GM21737 (cell line): Measurements from ENCODE around the gene COBL.

Experiments used
- ATAC-seq: cut with Tn5 transposase; IDR thresholded peaks from one replicate; pipeline ENCODE4 v1.9.1; 2021; ENCODE audit warnings: mild to moderate bottlenecking, moderate library complexity; ENCODE audit not compliant: unreplicated experiment

COBL gene

GRCh38 chr7:51154201-51154600 lies 162.4 kb downstream of the COBL start:
- ATAC-seq = no peak

- ATAC-seq = no peak
Measured at GRCh38 chr7:51152706-51153200, 163.9 kb downstream of the COBL start.

GRCh38 chr7:51151455-51151854 lies 165.2 kb downstream of the COBL start:
- ATAC-seq = no peak

- ATAC-seq = no peak
Measured at GRCh38 chr7:51150193-51150592, 166.4 kb downstream of the COBL start.

- ATAC-seq = no peak
Measured at GRCh38 chr7:51148216-51148615, 168.4 kb downstream of the COBL start.

- no peak for ATAC-seq
Measured at GRCh38 chr7:51146816-51147586, 169.6 kb downstream of the COBL start.

GRCh38 chr7:51144178-51144577 lies 172.4 kb downstream of the COBL start:
- ATAC-seq = no peak

- no peak for ATAC-seq
Measured at GRCh38 chr7:51142741-51143385, 173.7 kb downstream of the COBL start.

GRCh38 chr7:51141451-51142003 lies 175.1 kb downstream of the COBL start:
- no peak for ATAC-seq

GRCh38 chr7:51140199-51141164 lies 176.1 kb downstream of the COBL start:
- ATAC-seq = no peak

- no peak for ATAC-seq
Measured at GRCh38 chr7:51139796-51140195, 176.8 kb downstream of the COBL start.

GRCh38 chr7:51138123-51139085 lies 178.2 kb downstream of the COBL start:
- ATAC-seq = no peak

GRCh38 chr7:51135576-51135975 lies 181.0 kb downstream of the COBL start:
- ATAC-seq = no peak

GRCh38 chr7:51134013-51134441 lies 182.6 kb downstream of the COBL start:
- no peak for ATAC-seq

- ATAC-seq = no peak
Measured at GRCh38 chr7:51132661-51133060, 183.9 kb downstream of the COBL start.

GRCh38 chr7:51129527-51130472 lies 186.8 kb downstream of the COBL start:
- no peak for ATAC-seq

GRCh38 chr7:51128545-51129435 lies 187.8 kb downstream of the COBL start:
- no peak for ATAC-seq

GRCh38 chr7:51127618-51127904 lies 189.0 kb downstream of the COBL start:
- ATAC-seq = no peak
